Neutrophil (primary cell): ENCODE data around the gene GNAT1.

ENCODE experiments used
- H3K27ac ChIP-seq: fragments of 200-600 bp; sonication (generic); 2 replicates; pipeline ENCODE4 v1.5.1; 2016; ENCODE audit warnings: mild to moderate bottlenecking, moderate library complexity
- H3K27me3 ChIP-seq: fragments of 200-600 bp; sonication (generic); 2 replicates; pipeline ENCODE4 v1.6.0; 2016; ENCODE audit warnings: mild to moderate bottlenecking
- H3K36me3 ChIP-seq: fragments of 200-600 bp; sonication (generic); 2 replicates; pipeline ENCODE4 v1.5.1; 2017
- H3K4me1 ChIP-seq, 2 experiments: fragments of 200-600 bp in 1 of 2; sonication (generic) in 1 of 2; 1 replicate in 1 of 2; 2 replicates in 1 of 2; pipeline versions ENCODE4 v1.5.1 to v1.6.1; 2013 to 2016; ENCODE audit warnings: low read depth in 1 of 2, low read length in 1 of 2, mild to moderate bottlenecking in 1 of 2, moderate library complexity in 1 of 2; ENCODE audit not compliant: control insufficient read depth in 1 of 2, insufficient read depth in 1 of 2
- H3K4me3 ChIP-seq, 2 experiments: fragments of 200-600 bp in 1 of 2; sonication (generic) in 1 of 2; 1 replicate in 1 of 2; 2 replicates in 1 of 2; pipeline ENCODE4 v1.5.1; 2013 to 2016; ENCODE audit warnings: low read depth in 1 of 2, low read length in 1 of 2, mild to moderate bottlenecking in 1 of 2, moderate library complexity in 1 of 2
- H3K9me3 ChIP-seq: fragments of 200-600 bp; sonication (generic); 2 replicates; pipeline ENCODE4 v1.5.1; 2016
- CTCF ChIP-seq: fragments of 200-600 bp; sonication (generic); IDR thresholded peaks from 2 replicates; pipeline ENCODE4 v1.5.1; 2016; ENCODE audit warnings: antibody characterized with exemption

The GNAT1 gene

GRCh38 chr3:50158530-50159146 is 32.8 kb upstream of the GNAT1 start:
- H3K27ac ChIP-seq = no peak overlapping the region
- peaks cover 12 to 14% of the 10 kb centered on the region in 2 experiments for H3K4me1 ChIP-seq
- no peak for TF ChIP-seq CTCF
- H3K36me3 ChIP-seq = no peaks in the 10 kb centered on the region
- no peak overlapping the region for H3K4me3 ChIP-seq
- no peaks in the 10 kb centered on the region for H3K9me3 ChIP-seq
- H3K27me3 ChIP-seq = peaks cover 69% of the 10 kb centered on the region

- H3K4me3 ChIP-seq = no peak overlapping the region
- H3K27me3 ChIP-seq = peaks cover 50% of the 10 kb centered on the region
- no peaks in the 10 kb centered on the region for H3K9me3 ChIP-seq
- TF ChIP-seq CTCF = no peak
- H3K27ac ChIP-seq = no peak overlapping the region
- H3K4me1 ChIP-seq = peaks cover 3 to 4% of the 10 kb centered on the region in 2 experiments
- no peaks in the 10 kb centered on the region for H3K36me3 ChIP-seq
Observed at GRCh38 chr3:50160561-50160983, 30.8 kb upstream of the GNAT1 start.

- TF ChIP-seq CTCF = no peak
- H3K27ac ChIP-seq = no peak overlapping the region
- H3K27me3 ChIP-seq = peaks cover 42% of the 10 kb centered on the region
- no peaks in the 10 kb centered on the region for H3K36me3 ChIP-seq
- H3K4me3 ChIP-seq = no peak overlapping the region
- H3K9me3 ChIP-seq = no peaks in the 10 kb centered on the region
- no peaks in the 10 kb centered on the region for H3K4me1 ChIP-seq
Observed at GRCh38 chr3:50161320-50161719, 30.1 kb upstream of the GNAT1 start.

- no peak for TF ChIP-seq CTCF
- Histone ChIP-seq H3K4me3 (no peak overlapping the region), H3K27ac (no peak overlapping the region), H3K9me3 (no peaks in the 10 kb centered on the region), H3K36me3 (no peaks in the 10 kb centered on the region), H3K27me3 (peaks cover 33% of the 10 kb centered on the region), H3K4me1 (no peaks in the 10 kb centered on the region)
Observed at GRCh38 chr3:50162034-50162883, 29.2 kb upstream of the GNAT1 start.

- no peaks in the 10 kb centered on the region for H3K9me3 ChIP-seq
- TF ChIP-seq CTCF = no peak
- no peaks in the 10 kb centered on the region for H3K36me3 ChIP-seq
- peaks cover 17% of the 10 kb centered on the region for H3K27me3 ChIP-seq
- H3K4me1 ChIP-seq = no peaks in the 10 kb centered on the region
- no peak overlapping the region for H3K4me3 ChIP-seq
- H3K27ac ChIP-seq = no peak overlapping the region
Observed at GRCh38 chr3:50163572-50164455, 27.6 kb upstream of the GNAT1 start.
